22Rv1 (cell line): ENCODE data around the gene POLR2C.
A peak's percentile ranks its signal among the peaks of the same experiment; 100 is the strongest.
"Not testable (repeated sequence)": the region's sequence is repeated elsewhere in the genome, so short reads cannot be mapped to it uniquely, and the experiment has no call there.

Experiments used
- H3K27ac ChIP-seq: fragments of 450-650 bp; 2 replicates; pipeline ENCODE4 v1.5.1; 2017
- ZFX ChIP-seq: fragments of 450-650 bp; IDR thresholded peaks from 2 replicates; pipeline ENCODE4 v1.6.1; 2017; ENCODE audit warnings: antibody characterized with exemption, borderline replicate concordance
- TF ChIP-seq, protein P1 (sequence below): fragments of 450-650 bp; IDR thresholded peaks from 2 replicates; pipeline ENCODE4 v1.5.1; 2017; ENCODE audit warnings: mild to moderate bottlenecking

POLR2C gene

DNA sequence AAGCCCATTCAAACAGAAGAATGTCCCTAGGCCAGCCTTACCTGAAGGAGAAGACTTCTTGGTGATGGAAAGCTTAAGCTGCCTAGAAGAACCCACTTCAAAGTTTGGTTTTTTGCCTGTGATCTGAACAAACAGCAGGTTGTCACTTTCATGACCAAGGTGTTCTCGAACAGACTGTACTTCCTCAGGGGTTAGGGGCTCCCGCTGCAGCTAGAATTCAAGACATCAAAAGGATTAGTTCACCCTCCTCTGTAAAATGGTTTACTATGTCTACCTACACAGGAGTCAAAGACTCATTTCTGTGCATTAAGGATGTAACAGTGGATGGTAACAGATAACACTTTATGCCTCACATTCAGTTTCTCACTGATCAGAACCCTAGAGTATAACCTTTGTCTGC is 28.5 kb upstream of the POLR2C start:
- H3K27ac ChIP-seq = 0 out of 2 replicates have a peak overlapping the region, but pooled peaks have one; percentile 50
- TF ChIP-seq, protein P1, sequence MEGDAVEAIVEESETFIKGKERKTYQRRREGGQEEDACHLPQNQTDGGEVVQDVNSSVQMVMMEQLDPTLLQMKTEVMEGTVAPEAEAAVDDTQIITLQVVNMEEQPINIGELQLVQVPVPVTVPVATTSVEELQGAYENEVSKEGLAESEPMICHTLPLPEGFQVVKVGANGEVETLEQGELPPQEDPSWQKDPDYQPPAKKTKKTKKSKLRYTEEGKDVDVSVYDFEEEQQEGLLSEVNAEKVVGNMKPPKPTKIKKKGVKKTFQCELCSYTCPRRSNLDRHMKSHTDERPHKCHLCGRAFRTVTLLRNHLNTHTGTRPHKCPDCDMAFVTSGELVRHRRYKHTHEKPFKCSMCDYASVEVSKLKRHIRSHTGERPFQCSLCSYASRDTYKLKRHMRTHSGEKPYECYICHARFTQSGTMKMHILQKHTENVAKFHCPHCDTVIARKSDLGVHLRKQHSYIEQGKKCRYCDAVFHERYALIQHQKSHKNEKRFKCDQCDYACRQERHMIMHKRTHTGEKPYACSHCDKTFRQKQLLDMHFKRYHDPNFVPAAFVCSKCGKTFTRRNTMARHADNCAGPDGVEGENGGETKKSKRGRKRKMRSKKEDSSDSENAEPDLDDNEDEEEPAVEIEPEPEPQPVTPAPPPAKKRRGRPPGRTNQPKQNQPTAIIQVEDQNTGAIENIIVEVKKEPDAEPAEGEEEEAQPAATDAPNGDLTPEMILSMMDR = no peak
- no peak for TF ChIP-seq ZFX

GRCh38 chr16:57435838-57436237 is 26.6 kb upstream of the POLR2C start:
- no peak for TF ChIP-seq ZFX
- TF ChIP-seq, protein P1 = no peak
- no peak overlapping the region for H3K27ac ChIP-seq

DNA sequence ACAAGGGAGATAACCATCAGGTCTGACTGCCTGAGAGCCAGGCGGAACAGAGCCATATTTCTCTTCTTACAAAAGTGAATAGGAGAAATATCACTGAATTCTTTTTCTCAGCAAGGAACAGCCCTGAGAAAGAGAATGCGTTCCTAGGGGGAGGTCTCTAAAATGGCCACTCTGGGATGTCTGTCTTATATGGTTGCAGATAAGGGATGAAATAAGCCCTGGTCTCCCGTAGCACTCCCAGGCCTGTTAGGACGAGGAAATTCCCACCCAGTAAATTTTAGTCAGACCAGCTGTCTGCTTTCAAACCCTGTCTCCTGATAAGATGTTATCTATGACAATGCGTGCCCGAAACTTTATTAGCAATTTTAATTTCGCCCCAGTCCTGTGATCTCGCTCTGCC is 22.5 kb upstream of the POLR2C start:
- H3K27ac ChIP-seq = not testable (repeated sequence)

DNA sequence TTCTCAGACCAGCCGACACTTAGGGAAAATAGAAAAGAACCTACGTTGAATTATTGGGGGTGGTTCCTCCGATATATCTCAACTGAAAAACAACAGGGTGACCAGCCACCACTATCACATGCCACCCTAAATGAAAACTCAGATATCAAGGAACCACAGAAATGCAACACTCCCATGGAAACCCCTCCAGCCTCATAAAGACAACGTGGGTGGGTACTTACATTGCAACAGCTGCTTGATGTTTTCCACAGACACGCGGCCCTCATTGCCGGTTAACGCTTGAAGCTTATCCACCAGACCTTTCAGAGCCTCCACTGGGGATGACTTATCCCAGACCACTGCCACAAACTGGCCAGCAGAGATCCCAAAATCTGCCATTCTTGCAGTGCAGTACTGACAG is 21.9 kb upstream of the POLR2C start:
- H3K27ac ChIP-seq = not testable (repeated sequence)

- H3K27ac ChIP-seq = no peak overlapping the region
- no peak for TF ChIP-seq ZFX
- TF ChIP-seq, protein P1 = no peak
Measured at GRCh38 chr16:57444711-57445110, 17.8 kb upstream of the POLR2C start.

- no peak overlapping the region for H3K27ac ChIP-seq
- TF ChIP-seq, protein P1 = no peak
- TF ChIP-seq ZFX = no peak
Measured at GRCh38 chr16:57445510-57445909, 17.0 kb upstream of the POLR2C start.

GRCh38 chr16:57446531-57447185 is 15.8 kb upstream of the POLR2C start:
- peak overlapping the region; percentile 80 for H3K27ac ChIP-seq
- TF ChIP-seq ZFX = no peak
- TF ChIP-seq, protein P1 = no peak

GRCh38 chr16:57447186-57447962 is 15.1 kb upstream of the POLR2C start, which contains the start of the genes CIAPIN1 and COQ9:
Gene CIAPIN1, minus strand, starts transcription at chr16:57447385. Its CDS starts 6,457 bp downstream, at chr16:57440928.
Gene COQ9, plus strand, starts transcription at chr16:57447479. Its CDS starts 27 bp downstream, at chr16:57447506.
- TF ChIP-seq, protein P1 = no peak
- no peak for TF ChIP-seq ZFX
- peak within 1 kb of the TSS; percentile 80 for H3K27ac ChIP-seq
